22Rv1 (cell line): ENCODE results near the gene ART4.

ENCODE experiments used
- H3K27ac ChIP-seq: fragments of 450-650 bp; 2 replicates; pipeline ENCODE4 v1.5.1; 2017
- CTCF ChIP-seq: fragments of 450-650 bp; IDR thresholded peaks from 2 replicates; pipeline ENCODE4 v1.5.1; 2017; ENCODE audit warnings: mild to moderate bottlenecking
- ZFX ChIP-seq: fragments of 450-650 bp; IDR thresholded peaks from 2 replicates; pipeline ENCODE4 v1.6.1; 2017; ENCODE audit warnings: antibody characterized with exemption, borderline replicate concordance

The ART4 gene

GRCh38 chr12:14814014-14814413 is 29.3 kb downstream of the ART4 start, which contains the start of gene SMCO3:
SMCO3 (minus strand) TSS chr12:14814182; CDS start chr12:14806680, 7,502 bp downstream.
- TF ChIP-seq CTCF: no peak
- TF ChIP-seq ZFX: no peak
- H3K27ac ChIP-seq: no peak within 1 kb of the TSS

- H3K27ac ChIP-seq: no peak overlapping the region
- TF ChIP-seq ZFX: no peak
- peak; percentile 36 for TF ChIP-seq CTCF
These were observed 31.8 kb downstream of the ART4 start for GRCh38 chr12:14811486-14811885.

GRCh38 chr12:14810953-14811483 is 32.3 kb downstream of the ART4 start:
- TF ChIP-seq ZFX (no peak), CTCF (peak; percentile 82)
- no peak overlapping the region for H3K27ac ChIP-seq

- TF ChIP-seq ZFX (no peak), CTCF (no peak)
- H3K27ac ChIP-seq: no peak overlapping the region
These were observed 33.0 kb downstream of the ART4 start for GRCh38 chr12:14810167-14810952.

- no peak for TF ChIP-seq ZFX
- TF ChIP-seq CTCF: no peak
- peak overlapping the region; percentile 80 for H3K27ac ChIP-seq
These were observed 39.5 kb downstream of the ART4 start for GRCh38 chr12:14803830-14804160.

GRCh38 chr12:14803011-14803829 is 40.1 kb downstream of the ART4 start, which contains the start of the genes C12orf60 and WBP11:
C12orf60 (plus strand) TSS chr12:14803670; CDS start chr12:14822936, 19,266 bp downstream.
WBP11 (minus strand) TSS chr12:14803478; CDS start chr12:14801383, 2,095 bp downstream.
- TF ChIP-seq ZFX: no peak
- no peak for TF ChIP-seq CTCF
- H3K27ac ChIP-seq: peak within 1 kb of the TSS; percentile 80

GRCh38 chr12:14802721-14803010 is 40.7 kb downstream of the ART4 start:
- peak overlapping the region; percentile 80 for H3K27ac ChIP-seq
- TF ChIP-seq ZFX (no peak), CTCF (no peak)
